Osteocyte (in vitro differentiated cells): ENCODE measurements around the gene FBXO8. TPM values are rescaled to one million over a fixed set of nuclear protein-coding genes. Genes with fewer than 3 reads are reported as not detected.

Experiments
- DNase-seq: peaks from one replicate; pipeline ENCODE4 v3.0.0; 2021; ENCODE audit warnings: mixed read lengths; ENCODE audit not compliant: unreplicated experiment; ENCODE audit errors: extremely low spot score
- H3K27ac Mint-ChIP-seq: one replicate; pipeline ENCODE4 v1.8.0; 2021; ENCODE audit warnings: mild to moderate bottlenecking, mixed read lengths; ENCODE audit not compliant: unreplicated experiment
- H3K27me3 Mint-ChIP-seq: one replicate; pipeline ENCODE4 v1.8.0; 2021; ENCODE audit warnings: mixed read lengths; ENCODE audit not compliant: unreplicated experiment
- H3K36me3 Mint-ChIP-seq: one replicate; pipeline ENCODE4 v1.8.0; 2021; ENCODE audit warnings: mixed read lengths; ENCODE audit not compliant: unreplicated experiment
- H3K4me1 Mint-ChIP-seq: one replicate; pipeline ENCODE4 v1.8.0; 2021; ENCODE audit warnings: mixed read lengths; ENCODE audit not compliant: unreplicated experiment
- H3K4me3 Mint-ChIP-seq: one replicate; pipeline ENCODE4 v1.8.0; 2021; ENCODE audit warnings: mild to moderate bottlenecking, moderate library complexity, mixed read lengths; ENCODE audit not compliant: unreplicated experiment
- H3K9me3 Mint-ChIP-seq: one replicate; pipeline ENCODE4 v1.8.0; 2021; ENCODE audit warnings: mixed read lengths; ENCODE audit not compliant: unreplicated experiment
- total RNA-seq: library from RNA; stranded (reverse); gene quantifications from 2 replicates; pipeline ENCODE4 v1.2.1, GENCODE V29; 2021
- TF ChIP-seq, protein P1 (sequence below): fragments of 200-600 bp; sonication (generic); IDR thresholded peaks from 2 replicates; pipeline ENCODE4 v1.5.0; 2021; ENCODE audit warnings: antibody characterized with exemption, mild to moderate bottlenecking, moderate library complexity

The FBXO8 gene
- total RNA-seq, 1 donor from 2014 or later: 22.0 TPM

DNA sequence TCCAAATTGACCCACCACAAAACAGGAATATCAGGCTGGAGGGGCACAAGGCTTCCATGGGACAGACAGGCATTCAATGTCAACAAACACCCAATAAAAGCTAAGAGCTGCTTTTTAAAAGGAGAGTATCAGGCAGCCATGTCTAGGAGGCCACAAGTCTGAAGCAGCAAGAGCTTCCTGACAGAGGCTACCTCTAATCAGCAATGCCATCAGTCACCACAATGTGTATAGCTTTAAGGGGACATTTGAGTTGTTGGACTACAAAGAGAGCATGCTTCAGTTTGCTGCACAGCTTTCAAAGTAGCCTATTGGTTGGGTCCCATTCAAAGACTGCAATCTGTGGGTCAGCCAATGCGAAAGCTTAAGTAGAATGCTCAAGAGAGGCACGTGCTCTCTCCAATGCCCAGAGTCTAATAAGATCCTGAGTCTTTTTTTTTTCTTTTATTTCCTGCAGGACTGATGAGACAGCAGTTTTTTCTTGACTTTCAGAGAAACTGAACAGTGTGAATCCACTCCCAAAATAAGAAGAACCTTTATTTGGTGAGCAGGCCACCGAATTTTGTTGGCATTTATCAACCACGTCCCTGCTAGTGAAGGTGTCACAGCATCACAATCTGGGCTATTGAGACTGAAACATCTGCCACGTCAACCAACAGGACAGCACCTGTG lies 92.5 kb downstream of the FBXO8 start:
- peaks cover 46% of the 10 kb centered on the region for H3K27me3 Mint-ChIP-seq

DNA sequence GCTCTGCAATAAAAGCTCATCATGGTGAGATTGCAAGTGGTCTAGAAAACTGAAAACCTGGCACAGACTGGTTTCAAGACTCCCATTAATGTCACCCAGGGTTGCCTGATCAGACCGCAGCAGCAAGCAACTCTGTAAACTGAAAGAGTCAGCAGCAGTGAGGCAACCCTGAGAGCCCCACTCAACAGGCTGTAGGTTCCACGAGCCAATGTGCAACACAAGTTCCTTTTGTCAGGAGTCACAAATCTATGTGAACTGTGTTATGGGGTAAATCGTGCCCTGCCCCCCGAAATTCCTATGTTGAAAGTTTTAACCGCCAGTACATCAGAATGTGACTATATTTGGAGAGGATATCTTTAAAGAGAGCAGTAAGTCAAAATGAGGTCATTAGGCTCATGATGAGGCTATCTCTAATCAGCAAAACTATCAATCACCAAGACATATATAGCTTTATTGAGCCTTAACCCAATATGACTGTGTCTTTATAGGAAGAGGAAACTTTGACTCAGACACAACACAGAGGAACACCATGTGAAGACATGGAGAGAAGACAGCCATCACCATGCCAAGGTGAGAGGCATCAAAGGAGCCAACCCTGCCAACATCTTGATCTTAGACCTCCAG lies 94.0 kb downstream of the FBXO8 start:
- H3K27ac Mint-ChIP-seq: no peak overlapping the region
- H3K4me1 Mint-ChIP-seq: no peaks in the 10 kb centered on the region
- H3K36me3 Mint-ChIP-seq: no peaks in the 10 kb centered on the region
- H3K4me3 Mint-ChIP-seq: no peak overlapping the region
- no peak for DNase-seq
- TF ChIP-seq, protein P1, sequence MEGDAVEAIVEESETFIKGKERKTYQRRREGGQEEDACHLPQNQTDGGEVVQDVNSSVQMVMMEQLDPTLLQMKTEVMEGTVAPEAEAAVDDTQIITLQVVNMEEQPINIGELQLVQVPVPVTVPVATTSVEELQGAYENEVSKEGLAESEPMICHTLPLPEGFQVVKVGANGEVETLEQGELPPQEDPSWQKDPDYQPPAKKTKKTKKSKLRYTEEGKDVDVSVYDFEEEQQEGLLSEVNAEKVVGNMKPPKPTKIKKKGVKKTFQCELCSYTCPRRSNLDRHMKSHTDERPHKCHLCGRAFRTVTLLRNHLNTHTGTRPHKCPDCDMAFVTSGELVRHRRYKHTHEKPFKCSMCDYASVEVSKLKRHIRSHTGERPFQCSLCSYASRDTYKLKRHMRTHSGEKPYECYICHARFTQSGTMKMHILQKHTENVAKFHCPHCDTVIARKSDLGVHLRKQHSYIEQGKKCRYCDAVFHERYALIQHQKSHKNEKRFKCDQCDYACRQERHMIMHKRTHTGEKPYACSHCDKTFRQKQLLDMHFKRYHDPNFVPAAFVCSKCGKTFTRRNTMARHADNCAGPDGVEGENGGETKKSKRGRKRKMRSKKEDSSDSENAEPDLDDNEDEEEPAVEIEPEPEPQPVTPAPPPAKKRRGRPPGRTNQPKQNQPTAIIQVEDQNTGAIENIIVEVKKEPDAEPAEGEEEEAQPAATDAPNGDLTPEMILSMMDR: no peak
- H3K27me3 Mint-ChIP-seq: peaks cover 49% of the 10 kb centered on the region
- H3K9me3 Mint-ChIP-seq: no peaks in the 10 kb centered on the region

More for the DNA sequence above, 92.5 kb downstream of the FBXO8 start:
- no peak for DNase-seq
- H3K36me3 Mint-ChIP-seq: no peaks in the 10 kb centered on the region
- H3K9me3 Mint-ChIP-seq: no peaks in the 10 kb centered on the region
- H3K4me1 Mint-ChIP-seq: no peaks in the 10 kb centered on the region
- TF ChIP-seq, protein P1: no peak
- no peak overlapping the region for H3K4me3 Mint-ChIP-seq
- no peak overlapping the region for H3K27ac Mint-ChIP-seq

Other genes with a start within 250 kb of the FBXO8 start
- gene CEP44, start 244 bp upstream of the FBXO8 start, total RNA-seq: 12.0 and 14.1 TPM in 2 replicates
- gene HPGD, start 238.8 kb upstream of the FBXO8 start, total RNA-seq: not detected in 2 replicates